Motor neuron (in vitro differentiated cells): Measurements from ENCODE around the gene SUSD3. TPM values are rescaled to one million over a fixed set of nuclear protein-coding genes. Genes with fewer than 3 reads are reported as not detected.

Source experiments
- ATAC-seq, 8 experiments: fragments of 200-7000 bp; cut with Tn5 transposase; replicated peaks in 6 of 8; 2 replicates each; pipeline ENCODE4 v1.8.0; 2021; ENCODE audit warnings: mild to moderate bottlenecking in 8 of 8, moderate library complexity in 8 of 8
- H3K27ac ChIP-seq, 2 donors: fragments of 250-450 bp; sonication (Bioruptor Pico); 2 replicates each; pipeline ENCODE4 v1.9.0; 2021; ENCODE audit warnings: antibody characterized with exemption in 2 of 2, mild to moderate bottlenecking in 2 of 2, moderate library complexity in 1 of 2
- H3K4me1 ChIP-seq, 2 donors: fragments of 250-450 bp; sonication (Bioruptor Pico); replicated peaks in 1 of 2; 2 replicates each; pipeline ENCODE4 v1.6.1; 2021; ENCODE audit warnings: antibody characterized with exemption in 2 of 2, mild to moderate bottlenecking in 2 of 2, moderate library complexity in 1 of 2
- H3K4me3 ChIP-seq, 5 donors: fragments of 250-450 bp; sonication (Bioruptor Pico); 2 replicates each; pipeline ENCODE4 v1.9.0; 2021; ENCODE audit warnings: antibody characterized with exemption in 5 of 5, mild to moderate bottlenecking in 5 of 5, moderate library complexity in 4 of 5
- WGBS, 10 experiments: fragments of 450-650 bp; shearing (Covaris generic); methylation state at CpG; one replicate each; pipeline ENCODE4 v1.0.0; 2022; 5-methylcytosine and 5-hydroxymethylcytosine counted together
- in situ Hi-C, 9 experiments: fragments of 400-800 bp; cut with MboI; loops; one replicate each; pipeline ENCODE4 v1.15.0; 2021; ENCODE audit warnings: low sequenced_read_pairs in 9 of 9, low pct_unique_long_range_greater_than_20kb in 2 of 9; ENCODE audit not compliant: unreplicated experiment in 9 of 9
- total RNA-seq, 8 experiments: library from RNA; unstranded; fragments of 300-600 nt; gene quantifications; 2 replicates each; pipeline versions ENCODE4 v1.2.3 to v1.2.4, GENCODE V29; 2022

Gene SUSD3
- total RNA-seq, 8 experiments from 2014 or later: 0.29 to 8.5 (median 0.80) TPM; not detected in 4

DNA sequence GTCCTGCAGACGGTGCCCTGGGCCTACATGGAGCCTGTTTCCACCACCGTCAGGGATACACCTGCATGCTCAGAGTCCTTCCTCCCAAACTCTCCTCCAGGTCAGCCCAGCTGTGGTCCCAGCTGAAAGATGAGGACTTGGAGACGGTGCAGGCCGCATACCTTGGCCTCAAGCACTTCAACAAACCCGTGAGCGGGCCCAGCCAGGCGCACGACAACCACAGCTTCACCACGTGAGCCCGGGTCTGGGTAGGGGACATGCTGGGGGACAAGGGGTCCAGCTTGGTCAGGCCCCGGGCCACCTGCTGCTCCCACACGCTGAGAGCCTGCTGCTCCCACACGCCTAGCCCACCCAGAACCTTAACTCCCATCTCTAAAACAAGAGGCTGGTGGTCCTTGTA lies 20.9 kb downstream of the SUSD3 start:
- in situ Hi-C loops: no loop called here

DNA sequence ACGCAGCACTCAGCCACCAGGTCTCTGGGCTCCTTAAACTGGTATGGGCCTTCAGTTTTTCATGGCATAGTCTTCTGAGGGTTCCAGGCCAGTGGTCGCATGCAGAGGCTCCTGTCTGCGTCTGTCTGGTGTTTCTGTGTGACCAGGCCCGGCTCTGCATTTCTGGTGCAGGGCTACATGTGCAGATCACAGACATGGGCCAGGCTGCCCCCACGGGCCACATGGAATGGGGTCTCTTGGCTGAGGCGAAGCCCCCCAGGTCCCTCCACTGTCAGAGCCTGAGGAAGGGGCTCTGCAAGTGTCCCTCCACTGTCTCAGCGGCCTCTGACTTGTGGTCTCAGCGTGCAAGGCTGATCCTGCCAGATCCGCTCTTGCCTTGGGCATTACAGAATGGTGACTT lies 21.9 kb downstream of the SUSD3 start:
- in situ Hi-C loops: no loop called here

More for the DNA sequence above, 20.9 kb downstream of the SUSD3 start:
- H3K4me3 ChIP-seq: no peak overlapping the region
- H3K27ac ChIP-seq: no peak overlapping the region
- peaks cover 0 to 4% of the 10 kb centered on the region in 2 donors for H3K4me1 ChIP-seq
- WGBS, 10 experiments: 60 to 92% methylated on average over 1 to 4 of the region's 13 CpGs; no CpG with 5 or more reads in 8 of the 10 experiments
- ATAC-seq: no peak

DNA sequence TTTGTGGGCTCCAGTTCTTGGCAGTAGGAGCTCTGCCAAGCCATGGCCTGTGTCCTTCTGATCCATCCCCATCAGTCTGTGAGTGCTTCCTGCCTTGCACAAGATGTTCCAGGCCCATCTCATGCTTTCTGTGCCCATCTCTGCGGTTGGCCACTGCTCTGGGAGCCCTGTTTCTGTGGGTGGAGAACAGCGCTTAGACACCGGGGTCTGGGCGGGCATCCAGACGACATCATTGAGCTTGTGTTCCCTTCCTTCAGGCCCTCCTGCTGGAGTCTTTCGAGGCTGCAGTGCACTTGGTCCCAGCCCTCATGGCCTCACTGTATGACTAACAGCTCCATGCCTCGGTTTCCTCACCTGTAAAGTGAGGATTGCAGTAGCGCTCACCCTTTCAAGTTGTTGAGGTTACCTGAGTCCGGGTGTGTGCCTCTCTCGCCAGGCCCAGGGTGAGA lies 22.6 kb downstream of the SUSD3 start:
- in situ Hi-C loops: no loop called here
- 71 to 100% (median 100%) methylated on average over 1 to 8 of the region's 10 CpGs; no CpG with 5 or more reads in 2 of the 10 experiments for WGBS, 10 experiments

More for the DNA sequence above, 21.9 kb downstream of the SUSD3 start:
- 74 to 100% (median 89%) methylated on average over 1 to 7 of the region's 9 CpGs; no CpG with 5 or more reads in 1 of the 10 experiments for WGBS, 10 experiments
- H3K4me3 ChIP-seq: no peak overlapping the region
- H3K4me1 ChIP-seq: peaks cover 0 to 4% of the 10 kb centered on the region in 2 donors
- ATAC-seq: no peak
- H3K27ac ChIP-seq: no peak overlapping the region

DNA sequence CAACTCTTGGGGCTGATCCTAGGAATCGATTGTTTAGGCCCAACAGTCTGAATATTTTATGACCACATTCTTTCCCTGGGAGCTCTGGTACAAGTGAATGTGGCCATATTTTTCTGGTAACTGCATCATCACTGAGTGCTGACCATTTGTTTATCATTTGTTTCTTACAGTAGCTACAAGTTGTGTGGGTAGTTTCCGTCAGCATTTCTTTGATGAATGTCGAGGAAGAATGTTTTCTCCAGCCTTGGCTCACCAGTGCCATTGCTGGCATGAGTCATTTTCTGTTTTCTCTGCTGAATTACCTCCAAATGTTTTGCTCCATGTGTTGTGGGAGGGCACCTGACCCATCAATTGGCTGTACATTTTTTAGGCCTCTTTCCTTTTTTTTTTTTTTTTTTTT lies 23.4 kb downstream of the SUSD3 start:
- ATAC-seq: peak in 1 of 8 experiments; percentile 45
- no peak overlapping the region for H3K27ac ChIP-seq
- H3K4me1 ChIP-seq: peaks cover 0 to 4% of the 10 kb centered on the region in 2 donors
- WGBS, 10 experiments: 29 to 96% (median 80%) methylated on average over 2 to 3 of the region's 3 CpGs; no CpG with 5 or more reads in 1 of the 10 experiments
- in situ Hi-C loops: no loop called here
- H3K4me3 ChIP-seq: no peak overlapping the region

More for the DNA sequence above, 22.6 kb downstream of the SUSD3 start:
- no peak for ATAC-seq
- no peak overlapping the region for H3K4me3 ChIP-seq
- no peak overlapping the region for H3K27ac ChIP-seq
- peaks cover 0 to 4% of the 10 kb centered on the region in 2 donors for H3K4me1 ChIP-seq

DNA sequence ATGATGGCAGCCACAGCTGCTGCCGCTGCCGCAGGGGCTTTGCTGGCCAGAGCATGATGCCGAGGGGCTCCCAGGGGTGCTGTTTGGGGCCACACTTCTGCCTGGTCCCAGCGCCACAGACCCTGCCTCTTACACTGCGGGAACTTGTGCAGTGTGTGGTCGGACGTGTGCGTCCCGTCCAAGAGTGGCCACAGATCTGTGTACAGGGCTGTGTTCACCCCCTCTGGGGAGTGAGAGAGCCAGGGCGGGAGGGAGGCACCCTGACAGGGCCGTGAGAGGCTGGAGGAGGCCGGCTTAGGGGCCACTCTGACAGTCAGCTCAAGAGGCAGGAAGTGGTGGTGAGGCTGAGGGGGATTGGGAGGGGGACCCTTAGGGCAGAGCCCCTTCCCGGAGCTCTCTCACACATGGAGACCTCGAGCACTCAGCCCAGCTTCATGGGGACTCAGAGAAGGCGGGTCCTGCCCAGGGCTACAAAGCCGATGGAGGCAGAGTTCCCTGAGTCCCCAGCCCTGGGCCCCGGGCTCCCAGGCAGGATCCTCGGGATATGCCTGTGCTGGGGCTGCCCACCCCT lies 24.4 kb downstream of the SUSD3 start:
- peak in 7 of 8 experiments; percentile 25 to 59 (median 39) for ATAC-seq
- WGBS, 10 experiments: 60 to 100% (median 60%) methylated on average over 1 of the region's 18 CpGs; no CpG with 5 or more reads in 7 of the 10 experiments
- in situ Hi-C loops: no loop called here

DNA sequence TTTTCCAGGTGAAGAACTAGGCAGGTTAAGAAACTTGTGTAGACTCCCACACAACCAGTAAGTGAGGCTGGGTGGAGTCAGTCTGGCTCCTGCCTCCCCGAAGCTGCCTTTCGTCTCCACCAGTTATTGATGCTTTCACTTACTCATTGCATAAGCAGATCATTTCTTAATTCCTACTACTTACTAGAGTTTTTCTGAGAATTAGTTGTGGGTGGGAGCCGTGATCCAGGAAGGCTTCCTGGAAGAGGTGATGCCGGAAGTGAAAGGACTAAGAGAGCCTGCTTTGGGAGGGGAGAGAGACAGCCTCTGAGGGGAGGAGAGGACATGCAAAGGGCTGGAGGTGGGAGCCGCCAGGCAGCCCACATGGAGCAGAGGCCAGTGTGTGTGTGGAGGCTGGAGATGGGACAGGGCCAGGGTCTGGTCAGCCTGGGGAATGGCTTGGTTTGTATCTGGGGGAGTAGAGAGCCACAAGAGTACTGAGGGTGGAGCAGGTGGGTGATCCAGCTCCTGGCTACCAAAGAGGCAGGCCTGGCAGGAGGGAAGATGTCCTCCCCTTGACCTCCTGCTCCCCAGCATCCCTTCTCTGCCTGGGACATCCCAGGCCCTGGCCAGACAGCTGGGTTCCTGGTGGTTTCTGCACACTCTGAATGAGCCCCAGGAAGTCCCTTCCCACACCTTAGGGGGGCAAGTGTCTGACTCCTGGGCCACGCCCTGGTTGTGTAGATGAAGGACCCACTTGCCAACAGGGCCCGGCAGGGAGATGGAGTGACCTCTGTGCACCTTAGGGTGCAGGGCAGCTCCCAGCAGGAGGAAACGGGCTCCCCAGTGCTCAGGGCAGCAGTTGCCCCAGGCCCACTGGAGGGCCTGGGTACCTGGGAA lies 25.3 kb downstream of the SUSD3 start:
- peak in 3 of 8 experiments; percentile 13 to 94 (median 87) for ATAC-seq
- Histone ChIP-seq H3K4me3 (no peak overlapping the region), H3K27ac (no peak overlapping the region), H3K4me1 (peaks cover 0 to 4% of the 10 kb centered on the region in 2 donors)
- in situ Hi-C loops: no loop called here
- WGBS, 10 experiments: 40 to 100% (median 89%) methylated on average over 1 to 4 of the region's 8 CpGs; no CpG with 5 or more reads in 2 of the 10 experiments

More for the DNA sequence above, 24.4 kb downstream of the SUSD3 start:
- Histone ChIP-seq H3K4me1 (peaks cover 0 to 4% of the 10 kb centered on the region in 2 donors), H3K27ac (no peak overlapping the region), H3K4me3 (no peak overlapping the region)

DNA sequence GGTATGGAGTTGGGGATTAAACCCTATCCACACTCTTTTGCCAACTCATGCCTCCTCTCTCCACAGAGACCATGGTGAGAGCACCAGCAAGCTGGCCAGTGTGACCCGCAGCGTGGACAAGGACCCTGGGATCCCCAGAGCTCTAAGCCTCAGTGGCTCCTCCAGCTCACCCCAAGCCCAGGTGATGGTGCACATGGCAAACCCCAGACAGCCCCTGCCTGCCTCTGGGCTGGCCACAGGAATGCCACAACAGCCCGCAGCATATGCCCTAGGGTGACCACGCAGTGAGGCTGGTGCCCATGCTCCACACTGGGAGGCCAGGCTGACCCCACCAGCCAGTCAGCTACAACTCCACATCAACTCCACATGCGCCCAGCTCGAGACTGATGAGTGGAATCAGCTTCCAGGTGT lies 26.0 kb downstream of the SUSD3 start:
- WGBS, 10 experiments: 80 to 100% (median 92%) methylated on average over 1 to 5 of the region's 6 CpGs; no CpG with 5 or more reads in 5 of the 10 experiments
- no peak for ATAC-seq
- Histone ChIP-seq H3K4me1 (peaks cover 0 to 4% of the 10 kb centered on the region in 2 donors), H3K27ac (no peak overlapping the region), H3K4me3 (no peak overlapping the region)
- in situ Hi-C loops: no loop called here

DNA sequence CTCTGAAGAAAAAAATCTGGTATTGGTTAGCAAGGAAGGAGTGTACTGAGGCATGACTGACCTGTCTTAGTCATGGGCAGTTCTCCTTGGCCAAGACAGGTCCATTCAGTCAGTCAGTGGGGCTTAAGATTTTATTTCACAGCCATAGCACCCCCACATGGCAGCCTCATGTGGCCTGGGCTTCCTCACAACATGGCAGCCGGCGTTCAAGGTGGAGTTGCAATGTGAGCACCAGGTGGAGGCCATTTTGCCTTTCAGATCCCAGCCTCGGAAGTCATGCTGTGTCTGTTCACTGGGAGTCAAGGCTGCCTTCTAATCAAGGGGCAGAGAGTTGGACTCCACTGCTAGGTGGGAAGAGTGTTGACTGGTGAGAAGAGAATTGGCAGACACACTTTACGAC lies 27.2 kb downstream of the SUSD3 start:
- ATAC-seq: no peak
- no peak overlapping the region for H3K4me3 ChIP-seq
- 70 to 100% (median 98%) methylated on average over 1 to 4 of the region's 4 CpGs; no CpG with 5 or more reads in 2 of the 10 experiments for WGBS, 10 experiments
- no peak overlapping the region for H3K27ac ChIP-seq
- peaks cover 0 to 4% of the 10 kb centered on the region in 2 donors for H3K4me1 ChIP-seq
- in situ Hi-C loops: no loop called here

DNA sequence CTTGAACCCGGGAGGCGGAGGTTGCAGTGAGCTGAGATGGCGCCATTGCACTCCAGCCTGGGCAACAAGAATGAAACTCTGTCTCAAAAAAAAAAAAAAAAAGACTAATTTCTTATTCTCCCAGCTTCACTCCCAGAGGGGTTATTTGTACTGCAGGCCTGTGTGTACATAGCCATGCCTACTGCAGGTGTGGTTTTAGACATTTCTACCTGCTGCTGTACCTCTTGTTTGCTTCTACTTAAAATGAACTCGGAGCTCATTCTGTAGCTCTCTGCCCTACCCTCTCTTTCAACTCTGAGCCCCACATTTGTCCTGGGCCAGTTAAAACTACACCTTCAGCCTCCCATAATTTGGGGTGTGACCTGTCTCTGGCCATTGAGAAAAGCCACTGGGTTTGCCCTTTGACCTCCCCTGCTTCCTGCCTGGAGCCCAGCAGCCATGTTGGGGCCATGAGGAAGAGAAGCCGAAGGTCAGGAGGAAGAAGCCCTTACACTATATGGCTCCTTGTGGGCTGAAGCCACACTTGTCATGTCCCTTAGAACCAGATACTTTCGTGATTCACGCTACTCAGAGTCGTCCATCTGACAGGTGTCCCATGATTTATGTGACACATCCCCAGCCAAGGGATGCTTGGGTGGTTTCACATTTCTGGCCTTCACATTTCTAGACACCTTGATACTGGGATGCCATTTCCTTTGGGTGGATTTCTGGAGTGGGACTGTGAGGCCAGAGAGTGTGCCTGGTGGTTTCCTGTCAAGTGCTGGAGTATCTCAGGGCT lies 28.1 kb downstream of the SUSD3 start:
- in situ Hi-C loops: no loop called here

DNA sequence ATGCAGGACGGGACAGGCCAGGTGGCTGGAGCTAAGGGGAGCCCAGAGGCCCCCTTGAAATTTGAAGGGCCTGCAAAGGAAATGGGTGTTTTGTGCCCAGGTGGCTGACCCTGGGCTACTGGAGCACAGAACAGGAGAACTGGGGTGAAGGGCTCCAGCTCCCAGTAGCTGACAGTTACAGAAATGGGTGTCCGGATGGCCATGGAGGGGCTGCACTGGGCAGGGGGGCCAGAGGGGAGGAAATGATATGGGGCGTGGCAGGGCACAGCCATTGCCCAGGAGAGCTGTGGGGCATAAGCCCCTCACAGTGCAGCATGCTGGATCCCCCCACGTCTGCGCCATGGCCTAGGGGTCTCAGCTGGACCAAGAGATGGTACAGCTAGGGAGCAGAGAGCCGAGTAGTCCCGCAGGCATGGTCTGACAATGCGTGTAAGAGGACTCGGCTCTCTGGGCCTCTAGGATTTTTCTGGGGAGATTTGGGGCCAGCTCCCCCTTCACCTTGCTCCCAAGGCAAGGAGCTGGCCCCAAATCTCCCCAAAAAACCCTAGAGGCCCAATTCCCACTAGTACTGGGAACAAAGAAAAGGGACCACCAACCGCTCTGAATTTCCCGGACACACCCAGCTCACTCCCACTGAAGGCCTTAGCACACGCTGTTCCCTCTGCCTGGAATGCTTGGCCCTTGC lies 29.6 kb downstream of the SUSD3 start:
- in situ Hi-C loops: no loop called here
- 80 to 100% (median 91%) methylated on average over 1 to 4 of the region's 12 CpGs; no CpG with 5 or more reads in 7 of the 10 experiments for WGBS, 10 experiments

More for the DNA sequence above, 28.1 kb downstream of the SUSD3 start:
- ATAC-seq: no peak
- Histone ChIP-seq H3K4me3 (no peak overlapping the region), H3K27ac (no peak overlapping the region), H3K4me1 (peaks cover 0 to 4% of the 10 kb centered on the region in 2 donors)
- 64 to 100% (median 88%) methylated on average over 1 to 5 of the region's 8 CpGs; no CpG with 5 or more reads in 4 of the 10 experiments for WGBS, 10 experiments

DNA sequence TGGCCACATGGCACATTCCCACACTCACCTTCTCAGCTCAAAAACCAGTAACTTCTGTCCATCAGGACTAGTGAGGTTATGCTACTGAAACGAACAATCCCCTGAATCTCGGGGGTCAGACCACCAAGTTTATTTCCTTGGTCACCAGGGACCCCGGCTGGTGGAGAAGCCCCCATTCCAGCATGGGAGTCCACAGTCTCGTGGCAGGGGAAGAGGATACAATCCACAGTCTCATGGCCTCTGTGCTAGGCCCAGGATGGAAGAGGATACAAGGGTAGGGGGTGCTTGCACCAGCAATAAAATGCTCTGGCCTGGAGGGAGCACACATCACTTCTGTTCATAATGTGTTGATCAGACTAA lies 30.1 kb downstream of the SUSD3 start:
- in situ Hi-C loops: no loop called here

More for the DNA sequence above, 29.6 kb downstream of the SUSD3 start:
- no peak overlapping the region for H3K27ac ChIP-seq
- peaks cover 0 to 5% of the 10 kb centered on the region in 2 donors for H3K4me1 ChIP-seq
- no peak overlapping the region for H3K4me3 ChIP-seq
- no peak for ATAC-seq

DNA sequence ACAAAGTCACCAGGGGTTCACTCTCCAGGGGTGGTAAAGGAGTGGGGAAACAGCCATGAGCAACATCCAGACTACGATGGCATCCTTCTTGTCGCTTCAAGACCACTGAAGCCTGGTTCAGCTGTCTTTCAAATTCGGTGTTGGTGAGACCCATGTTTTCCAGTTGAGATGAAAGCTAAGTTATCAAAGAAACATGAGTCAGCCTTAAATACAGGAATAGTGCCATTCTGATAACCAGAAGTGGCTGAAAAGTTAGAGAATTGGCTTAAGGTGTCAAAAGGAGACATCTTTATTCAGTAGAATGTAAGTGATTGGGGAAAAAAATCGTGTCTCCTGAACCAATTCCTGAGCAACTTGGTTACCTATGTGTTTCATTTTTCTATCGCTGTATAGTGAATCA lies 30.5 kb downstream of the SUSD3 start:
- in situ Hi-C loops: no loop called here
- no peak for ATAC-seq
- Histone ChIP-seq H3K4me3 (no peak overlapping the region), H3K27ac (no peak overlapping the region), H3K4me1 (peaks cover 0 to 11% of the 10 kb centered on the region in 2 donors)
- WGBS, 10 experiments: 60 to 100% (median 75%) methylated on average over 2 to 5 of the region's 5 CpGs; no CpG with 5 or more reads in 4 of the 10 experiments

More for the DNA sequence above, 30.1 kb downstream of the SUSD3 start:
- WGBS, 10 experiments: 40 to 77% (median 67%) methylated on average over 1 to 3 of the region's 4 CpGs; no CpG with 5 or more reads in 5 of the 10 experiments
- no peak for ATAC-seq
- Histone ChIP-seq H3K4me3 (no peak overlapping the region), H3K27ac (no peak overlapping the region), H3K4me1 (peaks cover 0 to 8% of the 10 kb centered on the region in 2 donors)
